Caco-2 (cell line): ENCODE measurements around the gene PAQR4. TPM values are rescaled to one million over a fixed set of nuclear protein-coding genes. Genes with fewer than 3 reads are reported as not detected.
A peak's percentile ranks its signal among the peaks of the same experiment; 100 is the strongest.

Source experiments
- BruUV-seq: library from RNA; stranded (reverse); fragments of 400-500 nt; replicated peaks from 2 replicates; lab custom pipeline; 2021; lab: Mats Ljungman, UMichigan
- CTCF ChIA-PET: fragments of 300-600 bp; sonication (Branson Sonifier 250); formaldehyde crosslinking; loops from one replicate; lab custom pipeline; 2022; ENCODE audit warnings: antibody characterized with exemption; lab: Charles Lee
- POLR2A ChIA-PET: fragments of 300-600 bp; sonication (Branson Sonifier 250); formaldehyde crosslinking; loops from one replicate; lab custom pipeline; 2022; ENCODE audit warnings: antibody characterized with exemption; lab: Charles Lee
- DNase-seq, 2 experiments: peaks; one replicate each; pipeline versions ENCODE4 v3.0.0 to v3.0.0-alpha.2; 2020 to 2022
- H3K27me3 ChIP-seq: replicated peaks from 2 replicates; pipeline ENCODE4 v1.6.0; 2011; ENCODE audit warnings: low read length; ENCODE audit not compliant: control insufficient read depth, insufficient read depth
- H3K36me3 ChIP-seq: 2 replicates; pipeline ENCODE4 v1.5.1; 2011; ENCODE audit warnings: low read length; ENCODE audit not compliant: control insufficient read depth, insufficient read depth
- H3K4me1 ChIP-seq: fragments of 250-450 bp; sonication (Bioruptor Pico); 2 replicates; pipeline ENCODE4 v1.5.1; 2020; ENCODE audit warnings: mild to moderate bottlenecking
- H3K4me3 ChIP-seq: 2 replicates; pipeline ENCODE4 v1.5.1; 2011; ENCODE audit warnings: low read depth, mild to moderate bottlenecking, control low read depth, low read length
- H3K9me3 ChIP-seq: fragments of 250-450 bp; sonication (Bioruptor Pico); 2 replicates; pipeline ENCODE4 v1.5.1; 2020; ENCODE audit warnings: mild to moderate bottlenecking, moderate library complexity
- H3K27ac Mint-ChIP-seq: one replicate; pipeline ENCODE4 v1.8.0; 2022; ENCODE audit warnings: mixed read lengths; ENCODE audit not compliant: unreplicated experiment
- H3K27me3 Mint-ChIP-seq: one replicate; pipeline ENCODE4 v1.8.0; 2022; ENCODE audit warnings: mixed read lengths; ENCODE audit not compliant: insufficient read depth, unreplicated experiment
- H3K36me3 Mint-ChIP-seq: one replicate; pipeline ENCODE4 v1.8.0; 2022; ENCODE audit warnings: mild to moderate bottlenecking, mixed read lengths; ENCODE audit not compliant: insufficient read depth, unreplicated experiment
- H3K4me1 Mint-ChIP-seq: one replicate; pipeline ENCODE4 v1.8.0; 2022; ENCODE audit warnings: low read depth, mixed read lengths; ENCODE audit not compliant: unreplicated experiment
- H3K4me3 Mint-ChIP-seq: one replicate; pipeline ENCODE4 v1.8.0; 2022; ENCODE audit warnings: mild to moderate bottlenecking, moderate library complexity, mixed read lengths; ENCODE audit not compliant: unreplicated experiment
- H3K9me3 Mint-ChIP-seq: one replicate; pipeline ENCODE4 v1.8.0; 2022; ENCODE audit warnings: mixed read lengths; ENCODE audit not compliant: unreplicated experiment
- CTCF ChIP-seq, 2 experiments: fragments of 200-600 bp in 1 of 2; IDR thresholded peaks; 1 replicate in 1 of 2; 2 replicates in 1 of 2; pipeline versions ENCODE4 v1.5.1 to v1.8.0; 2011 to 2022; ENCODE audit warnings: antibody characterized with exemption in 1 of 2, control low read depth in 1 of 2, inconsistent platforms in 1 of 2, low read depth in 1 of 2, low read length in 1 of 2, mild to moderate bottlenecking in 1 of 2, moderate library complexity in 1 of 2; ENCODE audit not compliant: insufficient read depth in 1 of 2, severe bottlenecking in 1 of 2, unreplicated experiment in 1 of 2
- intact Hi-C: fragments of 100-400 bp; cut with micrococcal nuclease; formaldehyde crosslinking; loops from one replicate; pipeline ENCODE4 v1.10.0; 2022; ENCODE audit not compliant: unreplicated experiment
- total RNA-seq: library from RNA; stranded (reverse); gene quantifications from 2 replicates; pipeline ENCODE4 v1.2.3, GENCODE V29; 2022

Gene PAQR4
- total RNA-seq, 1 experiment from 2014 or later, result 12.0 TPM

GRCh38 chr16:3020604-3021448 lies 51.7 kb downstream of the PAQR4 start:
- no peaks in the 10 kb centered on the region for H3K9me3 Mint-ChIP-seq
- peak overlapping the region; percentile 72 for H3K4me3 Mint-ChIP-seq
- intact Hi-C loops, result loop anchor here (1.0 kb wide), 2 partner anchors 11 to 17 kb away; no protein-coding TSS in a partner anchor
- peak overlapping the region; percentile 89 for H3K27ac Mint-ChIP-seq
- peak overlapping the region; percentile 52 for H3K4me3 ChIP-seq
- peak; percentile 83 to 89 for DNase-seq
- no peaks in the 10 kb centered on the region for H3K27me3 Mint-ChIP-seq
- ChIA-PET POLR2A (interaction anchor here (0.6 to 5.8 kb wide), 7 partner anchors 11 to 115 kb away, joined by 3 to 83 read pairs (median 6); partner anchors contain the start of gene ZNF213), CTCF (interaction anchor here (0.5 to 6.9 kb wide), 11 partner anchors 7 to 138 kb away, joined by 3 to 113 read pairs (median 4); partner anchors contain the start of gene BICDL2)
- H3K4me1 Mint-ChIP-seq, result peaks cover 17% of the 10 kb centered on the region
- peaks cover 59% of the 10 kb centered on the region for H3K36me3 Mint-ChIP-seq
- no TSS peak for BruUV-seq
- no peaks in the 10 kb centered on the region for H3K9me3 ChIP-seq
- peaks cover 2% of the 10 kb centered on the region; the same call in 1 of the 2 replicates for H3K36me3 ChIP-seq
- no peak for TF ChIP-seq CTCF (IDR thresholded peaks at IDR 0.05; ENCODE audit: insufficient read depth in 1 of 2, low read depth in 1 of 2, low read length in 1 of 2, severe bottlenecking in 1 of 2, unreplicated experiment in 1 of 2)
- H3K27me3 ChIP-seq, result no peaks in the 10 kb centered on the region
- peaks cover 41% of the 10 kb centered on the region for H3K4me1 ChIP-seq

- Histone ChIP-seq H3K36me3 (peaks cover 6% of the 10 kb centered on the region), H3K4me3 (peak overlapping the region; percentile 52), H3K27me3 (no peaks in the 10 kb centered on the region), H3K9me3 (no peaks in the 10 kb centered on the region), H3K4me1 (peaks cover 38% of the 10 kb centered on the region)
- ChIA-PET POLR2A (interaction anchor here (3.5 to 5.8 kb wide), 2 partner anchors 12 to 16 kb away, joined by 34 to 83 read pairs; no protein-coding TSS in a partner anchor), CTCF (interaction anchor here (0.6 to 6.9 kb wide), 5 partner anchors 10 to 137 kb away, joined by 4 to 113 read pairs (median 7); no protein-coding TSS in a partner anchor)
- DNase-seq, result peak; percentile 91 to 92
- TF ChIP-seq CTCF (IDR thresholded peaks at IDR 0.05; ENCODE audit: insufficient read depth in 1 of 2, low read depth in 1 of 2, low read length in 1 of 2, severe bottlenecking in 1 of 2, unreplicated experiment in 1 of 2), result peak; percentile 20 to 69
- peaks cover 67% of the 10 kb centered on the region for H3K36me3 Mint-ChIP-seq
- no peaks in the 10 kb centered on the region for H3K9me3 Mint-ChIP-seq
- H3K4me1 Mint-ChIP-seq, result peaks cover 17% of the 10 kb centered on the region
- H3K27ac Mint-ChIP-seq, result peak overlapping the region; percentile 89
- intact Hi-C loops, result loop anchor here (1.0 kb wide), 1 partner anchor 17 kb away; no protein-coding TSS in a partner anchor
- H3K4me3 Mint-ChIP-seq, result peak overlapping the region; percentile 72
- BruUV-seq, result TSS peak; percentile 44
- H3K27me3 Mint-ChIP-seq, result no peaks in the 10 kb centered on the region
Measured at GRCh38 chr16:3021449-3022207, 52.5 kb downstream of the PAQR4 start.
